ENCODE results near the gene HGFAC.
"Not testable (repeated sequence)": the region's sequence is repeated elsewhere in the genome, so short reads cannot be mapped to it uniquely, and the experiment has no call there.

HGFAC gene

GRCh38 chr4:3411190-3411589 is 30.6 kb upstream of the HGFAC start:
- not testable (repeated sequence) for DNase-seq (ENCODE audit: low read depth)

GRCh38 chr4:3411676-3412075 is 30.1 kb upstream of the HGFAC start:
- no peak for DNase-seq (ENCODE audit: low read depth)

GRCh38 chr4:3412257-3413020 is 29.3 kb upstream of the HGFAC start:
- no peak for DNase-seq (ENCODE audit: low read depth)

- DNase-seq (ENCODE audit: low read depth), result no peak
Observed at GRCh38 chr4:3413217-3413671, 28.5 kb upstream of the HGFAC start.

- no peak for DNase-seq (ENCODE audit: low read depth)
Observed at GRCh38 chr4:3413675-3414420, 27.9 kb upstream of the HGFAC start.

- no peak for DNase-seq (ENCODE audit: low read depth)
Observed at GRCh38 chr4:3414421-3415279, 27.1 kb upstream of the HGFAC start.

GRCh38 chr4:3415471-3416141 is 26.2 kb upstream of the HGFAC start:
- no peak for DNase-seq (ENCODE audit: low read depth)

- DNase-seq (ENCODE audit: low read depth), result no peak
Observed at GRCh38 chr4:3416270-3416669, 25.5 kb upstream of the HGFAC start.

GRCh38 chr4:3416821-3417221 is 24.9 kb upstream of the HGFAC start:
- DNase-seq (ENCODE audit: low read depth), result no peak

GRCh38 chr4:3417448-3417847 is 24.3 kb upstream of the HGFAC start:
- no peak for DNase-seq (ENCODE audit: low read depth)

- DNase-seq (ENCODE audit: low read depth), result no peak
Observed at GRCh38 chr4:3418029-3418762, 23.6 kb upstream of the HGFAC start.

GRCh38 chr4:3419836-3420605 is 21.7 kb upstream of the HGFAC start:
- DNase-seq (ENCODE audit: low read depth), result no peak

GRCh38 chr4:3420606-3420955 is 21.2 kb upstream of the HGFAC start:
- no peak for DNase-seq (ENCODE audit: low read depth)

GRCh38 chr4:3420956-3421355 is 20.8 kb upstream of the HGFAC start:
- DNase-seq (ENCODE audit: low read depth), result no peak

- no peak for DNase-seq (ENCODE audit: low read depth)
Observed at GRCh38 chr4:3421470-3421869, 20.3 kb upstream of the HGFAC start.

GRCh38 chr4:3422241-3422801 is 19.4 kb upstream of the HGFAC start:
- DNase-seq (ENCODE audit: low read depth), result no peak

- no peak for DNase-seq (ENCODE audit: low read depth)
Observed at GRCh38 chr4:3422808-3423297, 18.9 kb upstream of the HGFAC start.

- DNase-seq (ENCODE audit: low read depth), result no peak
Observed at GRCh38 chr4:3423406-3423805, 18.4 kb upstream of the HGFAC start.

- no peak for DNase-seq (ENCODE audit: low read depth)
Observed at GRCh38 chr4:3423952-3424351, 17.8 kb upstream of the HGFAC start.

GRCh38 chr4:3424522-3425095 is 17.2 kb upstream of the HGFAC start:
- no peak for DNase-seq (ENCODE audit: low read depth)
